Right renal cortex interstitium (tissue), 3 donors: ENCODE measurements around the gene KLHL11. TPM values are rescaled to one million over a fixed set of nuclear protein-coding genes. Genes with fewer than 3 reads are reported as not detected.
"Not testable (repeated sequence)": the region's sequence is repeated elsewhere in the genome, so short reads cannot be mapped to it uniquely, and the experiment has no call there.

Source experiments
- DNase-seq, 3 donors: peaks; one replicate each; pipeline ENCODE4 v3.0.0-alpha.2; 2013; ENCODE audit warnings: low read depth in 3 of 3, low spot score in 2 of 3
- polyA plus RNA-seq, 3 donors: library from polyadenylated mRNA; unstranded; fragments of 120-200 nt; gene quantifications; one replicate each; pipeline ENCODE4 v1.2.1, GENCODE V29; 2013; ENCODE audit not compliant: insufficient read length in 3 of 3

KLHL11 gene
- polyA plus RNA-seq, 3 donors = 8.2 to 10.5 (median 9.5) TPM

- DNase-seq = no peak
Observed at GRCh38 chr17:41837761-41838538, 27.3 kb downstream of the KLHL11 start, which contains the start of gene KLHL10. Gene KLHL10, plus strand, starts transcription at chr17:41837825. Its CDS starts 108 bp downstream, at chr17:41837933.

- no peak for DNase-seq
Observed at GRCh38 chr17:41836550-41837196, 28.6 kb downstream of the KLHL11 start.

DNA sequence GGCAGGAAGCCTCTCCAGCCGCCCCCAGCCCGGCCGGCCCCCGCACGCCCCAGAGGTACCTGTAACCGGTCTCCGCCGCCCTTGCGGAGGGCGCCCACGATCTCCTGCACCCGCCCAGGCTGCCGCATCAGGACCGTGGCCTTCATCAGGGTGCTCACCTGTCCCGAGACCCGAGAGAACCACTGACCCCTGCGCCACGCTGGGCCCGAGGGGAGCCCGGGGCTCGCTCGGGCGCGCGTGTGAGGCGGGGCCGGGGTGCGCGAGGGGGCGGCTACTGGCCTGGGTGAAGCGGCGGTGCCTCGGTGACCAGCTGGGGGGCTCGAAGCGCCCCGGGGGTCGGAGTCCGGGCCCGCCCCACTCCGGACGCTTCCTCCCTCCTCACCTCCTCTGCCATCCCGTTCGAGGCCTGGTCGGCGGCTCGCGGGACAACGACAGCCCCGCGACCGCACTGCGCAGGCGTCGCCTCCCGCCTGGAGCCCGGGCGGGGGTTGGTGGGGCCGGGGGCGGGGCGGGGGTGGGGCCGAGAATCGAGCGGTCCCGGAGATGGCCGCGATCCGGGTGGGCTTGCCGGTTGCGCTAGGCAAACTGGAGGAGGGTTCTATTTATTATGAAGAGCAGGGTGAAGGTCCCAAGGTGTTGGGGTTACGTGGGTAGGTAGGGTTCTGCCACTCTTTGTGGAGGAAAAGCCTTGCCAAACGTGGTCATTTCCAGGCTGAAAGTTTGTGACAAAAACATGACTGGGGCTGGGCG lies 29.2 kb downstream of the KLHL11 start, which contains the start of gene NT5C3B:
NT5C3B (minus strand) TSS at position 433 of the 750 bp plus-strand sequence; CDS start at position 394, 39 bp downstream.
- no peak for DNase-seq

- no peak for DNase-seq
Observed at GRCh38 chr17:41835214-41835799, 29.9 kb downstream of the KLHL11 start.

DNA sequence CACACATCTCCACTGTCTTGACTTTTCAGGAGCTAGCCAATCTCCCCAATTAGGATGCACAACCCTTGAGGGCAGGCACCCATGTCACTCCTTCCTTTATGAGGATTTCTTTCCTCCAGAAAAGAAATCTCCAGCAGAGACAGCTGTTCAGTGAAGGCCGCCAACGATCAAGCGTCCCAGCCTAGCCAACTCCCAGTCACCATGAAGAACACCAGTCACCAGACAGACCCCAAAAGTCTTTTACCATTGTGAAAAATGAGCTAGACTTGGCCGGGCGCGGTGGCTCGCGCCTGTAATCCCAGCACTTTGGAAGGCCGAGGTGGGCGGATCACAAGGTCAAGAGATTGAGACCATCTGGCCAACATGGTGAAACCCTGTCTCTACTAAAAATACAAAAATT lies 35.3 kb downstream of the KLHL11 start:
- DNase-seq = not testable (repeated sequence)

GRCh38 chr17:41825175-41825845 lies 39.9 kb downstream of the KLHL11 start:
- no peak for DNase-seq

- no peak for DNase-seq
Observed at GRCh38 chr17:41824086-41824485, 41.1 kb downstream of the KLHL11 start.

- DNase-seq = no peak
Observed at GRCh38 chr17:41823580-41823979, 41.6 kb downstream of the KLHL11 start.

DNA sequence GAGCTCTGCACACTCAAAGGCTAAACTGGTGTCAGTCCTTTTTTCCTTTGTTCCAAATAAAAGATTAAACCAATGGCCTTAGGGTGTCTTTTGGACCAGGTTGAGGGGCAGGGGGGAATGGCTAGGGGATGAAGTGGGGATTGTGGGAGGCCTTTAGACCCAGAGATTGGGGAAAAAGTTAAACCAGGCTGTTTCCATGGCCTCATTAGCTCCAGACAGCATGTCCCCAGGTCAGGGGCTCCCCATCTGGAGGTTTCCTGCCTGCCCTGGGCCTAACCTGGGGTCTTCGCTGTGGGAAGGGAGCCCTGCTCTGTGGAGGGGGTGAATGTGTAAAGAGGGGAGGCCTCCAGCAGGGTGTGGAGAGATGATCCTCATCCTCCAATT lies 42.1 kb downstream of the KLHL11 start:
- DNase-seq = no peak

GRCh38 chr17:41822216-41823140 lies 42.7 kb downstream of the KLHL11 start:
- no peak for DNase-seq

DNA sequence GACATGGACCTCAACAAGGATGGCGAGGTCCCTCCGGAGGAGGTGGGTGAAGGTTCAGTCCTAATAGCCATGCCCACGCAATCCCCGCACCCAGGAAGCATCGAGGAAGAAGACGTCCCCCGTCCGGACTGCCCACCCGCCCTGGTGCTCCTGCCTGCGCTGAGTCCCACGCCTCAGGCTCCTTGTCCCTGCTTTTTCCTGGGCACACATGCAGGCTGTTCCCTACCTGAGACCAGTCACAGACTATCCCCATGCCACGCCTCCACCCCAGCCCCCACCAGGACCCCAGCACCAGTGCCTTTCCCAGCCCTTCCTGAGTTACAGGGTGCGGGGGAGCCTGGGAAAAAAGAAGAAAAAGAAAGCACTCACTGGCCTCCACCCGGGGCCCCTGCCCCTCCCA lies 43.4 kb downstream of the KLHL11 start:
- no peak for DNase-seq

DNA sequence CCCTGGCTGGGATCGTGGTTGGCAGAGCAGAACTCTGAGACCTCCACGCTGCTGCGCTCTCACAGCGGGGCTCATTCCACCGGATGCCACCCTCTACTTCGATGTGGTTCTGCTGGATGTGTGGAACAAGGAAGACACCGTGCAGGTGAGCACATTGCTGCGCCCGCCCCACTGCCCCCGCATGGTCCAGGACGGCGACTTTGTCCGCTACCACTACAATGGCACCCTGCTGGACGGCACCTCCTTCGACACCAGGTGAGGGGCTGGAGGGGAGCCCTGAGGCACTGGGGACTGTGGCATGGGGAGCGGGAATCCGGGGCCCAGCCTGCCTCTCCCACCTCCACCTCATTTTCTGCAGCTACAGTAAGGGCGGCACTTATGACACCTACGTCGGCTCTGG lies 47.2 kb downstream of the KLHL11 start:
- no peak for DNase-seq

DNA sequence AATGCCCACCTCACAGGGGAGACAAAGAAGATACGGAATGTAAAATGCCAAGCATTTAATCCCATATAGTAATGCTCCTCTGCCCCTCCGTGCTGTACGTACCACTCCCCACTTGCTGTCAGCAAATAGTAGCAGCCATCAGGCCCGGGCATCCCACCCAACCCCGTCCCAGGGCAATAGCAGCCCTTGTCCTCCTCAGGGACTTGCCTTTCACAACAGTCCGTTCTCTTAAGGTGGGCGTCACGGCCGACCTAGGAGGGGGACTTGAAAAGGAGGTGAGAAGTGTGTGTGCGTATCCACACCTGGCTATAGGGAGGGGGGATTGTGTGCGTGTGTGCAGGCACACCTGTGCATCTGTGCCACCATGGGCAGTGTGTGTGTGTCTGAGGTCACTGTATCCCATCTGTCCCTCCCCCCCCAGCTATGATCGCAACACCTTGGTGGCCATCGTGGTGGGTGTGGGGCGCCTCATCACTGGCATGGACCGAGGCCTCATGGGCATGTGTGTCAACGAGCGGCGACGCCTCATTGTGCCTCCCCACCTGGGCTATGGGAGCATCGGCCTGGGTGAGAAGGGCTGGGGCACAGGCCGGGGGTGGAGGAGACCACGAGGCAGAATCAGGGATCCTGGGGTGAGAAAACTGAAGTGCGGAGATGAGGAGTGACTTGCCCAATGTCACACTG lies 48.4 kb downstream of the KLHL11 start:
- no peak for DNase-seq

DNA sequence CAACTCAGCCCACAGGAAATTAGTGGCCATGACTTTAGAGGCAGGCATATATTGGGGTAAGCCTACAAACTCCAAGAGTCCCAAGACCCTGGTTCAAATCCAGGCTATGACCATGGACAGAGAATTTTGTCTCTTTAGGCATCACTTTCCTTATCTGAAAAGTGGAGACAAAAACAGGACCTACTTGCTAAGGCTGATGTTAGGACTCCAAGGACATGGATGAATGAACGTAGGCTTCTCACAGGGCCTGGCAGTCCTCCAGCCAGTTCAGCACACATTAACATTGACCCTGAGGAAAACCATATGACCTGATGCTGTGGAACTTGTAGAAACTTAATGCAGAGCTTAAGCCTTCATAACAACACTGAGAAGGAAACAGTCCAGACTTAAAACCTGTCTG lies 51.0 kb downstream of the KLHL11 start:
- DNase-seq = no peak

- no peak for DNase-seq
Observed at GRCh38 chr17:41813699-41814124, 51.5 kb downstream of the KLHL11 start.

- no peak for DNase-seq
Observed at GRCh38 chr17:41813152-41813680, 52.0 kb downstream of the KLHL11 start.

- peak in 2 of 3 donors; percentile 84 to 87 for DNase-seq
Observed at GRCh38 chr17:41812381-41813151, 52.7 kb downstream of the KLHL11 start, which contains the start of gene FKBP10. Gene FKBP10, plus strand, starts transcription at chr17:41813004. Its CDS starts 31 bp downstream, at chr17:41813035.
